ENCODE results near the gene MRPS10.
A peak's percentile ranks its signal among the peaks of the same experiment; 100 is the strongest.
"Not testable (repeated sequence)": the region's sequence is repeated elsewhere in the genome, so short reads cannot be mapped to it uniquely, and the experiment has no call there.

MRPS10 gene

DNA sequence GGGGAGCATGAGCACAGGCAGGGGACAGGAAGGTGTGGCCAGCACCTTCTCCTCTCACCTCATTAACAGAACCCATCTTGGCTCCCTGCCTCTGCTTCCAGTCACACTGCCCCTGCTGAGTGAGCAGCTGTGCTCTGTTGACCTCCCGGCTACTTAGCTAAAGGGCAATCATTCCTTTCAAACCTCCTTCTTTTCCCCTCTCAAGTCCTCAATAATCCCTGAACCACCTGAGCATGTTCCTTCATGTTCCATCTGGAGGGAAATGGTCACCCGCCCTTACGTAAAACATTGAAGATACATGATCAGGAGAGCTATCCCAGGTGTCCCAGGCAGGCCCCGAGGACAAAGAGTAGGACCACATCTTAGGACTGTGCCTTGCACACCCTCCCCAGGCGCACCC is 21.7 kb upstream of the MRPS10 start:
- DNase-seq (ENCODE audit: low read depth in 1 of 2, low spot score in 1 of 2) = no peak

DNA sequence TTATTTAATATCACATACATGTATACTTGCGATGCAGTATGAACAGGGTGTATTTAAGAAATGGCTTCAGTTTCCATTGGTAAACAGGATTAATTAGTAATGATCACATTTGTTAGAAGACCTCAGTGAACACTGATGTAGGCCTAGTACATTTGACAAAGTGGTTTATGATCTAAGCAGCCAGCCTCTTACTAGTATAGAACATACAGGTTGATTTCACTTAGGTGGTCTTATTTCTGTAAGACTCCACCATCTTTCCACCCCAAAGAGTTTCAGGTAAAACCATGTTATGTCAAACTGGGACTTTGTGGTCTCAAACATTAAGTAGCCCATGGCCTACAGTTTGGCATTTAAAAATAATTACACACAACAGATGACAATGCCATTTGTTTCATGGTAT is 20.2 kb upstream of the MRPS10 start:
- no peak for DNase-seq (ENCODE audit: low read depth in 1 of 2, low spot score in 1 of 2)

DNA sequence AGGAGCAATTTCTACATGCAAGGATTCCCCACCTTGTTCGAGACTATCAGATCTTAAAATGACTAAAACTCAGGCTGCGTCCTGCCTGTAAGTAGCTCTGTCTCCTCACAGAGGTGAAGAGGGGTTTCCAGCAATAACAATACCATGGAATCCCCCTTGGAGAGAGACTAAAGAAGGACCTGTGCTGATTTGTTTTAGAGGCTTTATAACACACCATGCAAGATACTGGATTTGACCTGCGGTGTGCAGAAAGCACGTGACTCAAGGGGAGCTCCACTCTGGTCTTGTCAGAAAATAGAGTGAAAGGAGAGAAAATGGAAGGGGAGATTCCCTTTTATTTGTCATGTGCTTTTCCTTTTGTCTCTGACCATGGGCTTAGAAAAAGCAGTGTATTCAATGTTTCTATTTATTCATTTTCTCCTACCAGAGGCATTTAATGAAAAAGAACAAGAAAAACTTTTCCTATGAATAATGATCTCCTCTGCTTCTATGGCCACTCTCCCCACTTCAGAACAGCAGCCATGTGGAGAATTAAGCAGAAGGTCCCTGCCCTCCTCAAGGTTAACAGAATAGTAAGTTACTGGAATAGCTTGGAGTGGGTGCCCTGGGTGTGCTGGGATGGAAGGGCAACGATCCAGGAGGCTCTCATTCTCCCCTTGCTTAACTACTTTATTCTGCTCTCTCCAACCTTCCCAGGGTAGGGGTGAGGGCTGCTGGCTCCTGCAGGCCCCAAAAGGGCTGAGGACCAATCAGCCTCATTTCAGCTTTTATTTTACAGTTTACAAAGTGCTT is 19.2 kb upstream of the MRPS10 start:
- no peak for DNase-seq (ENCODE audit: low read depth in 1 of 2, low spot score in 1 of 2)

DNA sequence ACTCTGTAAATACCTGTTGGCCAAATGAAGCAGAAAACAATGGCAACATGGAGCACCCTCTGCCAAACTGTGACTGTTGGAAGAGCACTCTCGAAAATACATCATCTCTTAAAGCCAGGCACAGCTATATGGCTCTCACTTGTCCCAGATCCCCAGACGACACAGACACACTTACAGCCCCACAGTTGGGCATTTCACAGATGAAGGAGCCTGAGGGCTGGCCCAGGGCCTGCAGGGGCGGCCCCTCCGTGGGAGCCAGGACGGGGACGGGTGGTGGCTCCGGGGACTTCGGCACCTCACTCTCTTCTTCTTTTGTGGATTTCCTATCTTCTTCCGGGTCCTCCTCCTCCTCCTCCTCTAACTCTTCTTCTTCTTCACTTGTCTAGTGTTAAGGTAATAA is 18.4 kb upstream of the MRPS10 start:
- no peak for DNase-seq (ENCODE audit: low read depth in 1 of 2, low spot score in 1 of 2)

DNA sequence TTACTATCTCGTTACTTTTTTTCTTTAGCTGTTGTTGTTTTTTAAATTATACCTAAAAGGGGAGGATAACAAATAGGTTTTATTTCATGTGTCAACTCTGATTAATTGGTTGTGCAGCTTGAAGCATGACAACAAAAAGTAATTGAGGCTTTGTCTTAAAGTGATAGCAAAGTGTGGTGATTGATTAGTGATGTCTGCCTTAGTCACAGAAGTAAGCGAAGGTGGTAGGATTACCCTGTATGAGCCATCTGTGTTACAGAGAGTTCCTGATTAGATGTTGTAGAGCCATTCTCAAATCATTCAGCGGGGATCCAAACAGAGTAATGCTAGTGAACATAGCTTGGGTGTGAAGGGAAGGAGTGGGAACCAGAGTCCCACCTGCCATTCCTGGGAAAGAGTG is 14.4 kb upstream of the MRPS10 start:
- no peak for DNase-seq (ENCODE audit: low read depth in 1 of 2, low spot score in 1 of 2)

DNA sequence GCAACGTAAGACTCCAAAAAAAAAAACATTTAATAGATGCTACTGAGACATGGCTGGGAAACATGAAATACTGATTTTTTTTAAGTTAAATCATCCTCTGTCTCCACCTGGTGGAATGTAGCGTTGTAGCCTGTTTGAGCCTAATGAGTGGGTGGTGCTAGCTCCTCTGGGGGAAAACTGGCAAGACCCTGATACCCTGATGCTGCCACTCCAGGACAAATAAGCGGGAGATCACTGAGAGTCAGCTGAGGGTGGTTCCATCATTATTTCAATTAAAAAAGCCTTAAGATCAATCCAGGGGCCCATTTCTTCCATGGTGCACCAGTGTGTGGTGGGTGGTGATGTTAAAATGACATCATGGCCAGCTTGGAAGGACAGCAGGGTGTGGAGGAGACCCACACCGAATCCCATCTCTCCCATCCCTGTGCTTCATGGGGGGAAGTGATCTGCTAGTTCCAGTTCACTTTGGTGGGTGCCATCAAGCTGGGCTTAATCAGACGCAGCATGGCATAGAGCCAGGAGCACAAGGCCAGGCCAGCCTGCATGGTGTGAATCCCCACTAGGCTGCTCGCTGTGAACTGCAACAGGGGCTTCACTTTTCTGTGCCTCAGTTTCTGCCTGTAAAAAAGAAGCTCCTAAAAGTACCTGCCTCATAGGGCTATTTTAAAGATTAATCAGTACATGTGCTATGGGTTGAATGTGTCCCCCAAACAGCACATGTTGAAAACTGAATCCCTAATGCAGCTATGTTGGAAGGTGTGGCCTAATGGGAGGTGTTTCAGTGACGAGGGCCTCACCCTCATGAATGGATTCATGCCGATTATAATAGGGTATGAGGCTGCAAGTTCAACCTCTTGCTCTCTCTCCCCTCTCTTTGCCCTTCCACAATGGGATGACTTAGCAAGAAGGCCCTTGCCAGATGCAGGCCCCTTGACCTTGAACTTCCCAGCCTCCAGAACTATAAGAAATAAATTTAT is 13.0 kb upstream of the MRPS10 start:
- DNase-seq (ENCODE audit: low read depth in 1 of 2, low spot score in 1 of 2) = no peak

DNA sequence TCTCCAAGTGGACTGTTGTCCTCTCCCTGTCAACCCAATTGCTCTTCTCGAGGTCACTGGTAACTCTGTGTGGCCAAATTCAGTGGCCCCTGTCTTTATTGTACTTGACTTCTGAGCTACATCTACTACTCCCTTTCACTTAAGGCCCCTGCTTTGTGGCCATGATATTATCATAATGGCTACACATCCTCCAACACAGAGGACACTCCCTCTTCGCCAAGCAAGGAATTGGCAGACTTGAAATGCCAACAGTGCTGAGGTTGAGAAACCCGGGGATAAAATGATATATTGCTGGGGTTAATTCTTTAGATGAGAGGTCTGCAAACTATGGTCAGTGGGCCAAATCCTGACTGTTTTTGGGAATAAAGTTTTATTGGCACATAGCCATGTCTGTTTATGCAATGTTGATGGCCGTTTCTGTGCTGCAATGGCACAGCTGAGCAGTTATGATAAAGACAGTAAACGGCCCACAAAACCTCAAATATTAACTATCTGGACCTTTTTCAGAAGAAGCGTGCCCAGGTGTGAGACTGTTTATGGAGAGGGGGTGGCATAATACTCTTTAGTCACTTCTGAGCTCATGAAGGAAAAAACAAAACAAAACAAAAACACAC is 12.0 kb upstream of the MRPS10 start:
- no peak for DNase-seq (ENCODE audit: low read depth in 1 of 2, low spot score in 1 of 2)

DNA sequence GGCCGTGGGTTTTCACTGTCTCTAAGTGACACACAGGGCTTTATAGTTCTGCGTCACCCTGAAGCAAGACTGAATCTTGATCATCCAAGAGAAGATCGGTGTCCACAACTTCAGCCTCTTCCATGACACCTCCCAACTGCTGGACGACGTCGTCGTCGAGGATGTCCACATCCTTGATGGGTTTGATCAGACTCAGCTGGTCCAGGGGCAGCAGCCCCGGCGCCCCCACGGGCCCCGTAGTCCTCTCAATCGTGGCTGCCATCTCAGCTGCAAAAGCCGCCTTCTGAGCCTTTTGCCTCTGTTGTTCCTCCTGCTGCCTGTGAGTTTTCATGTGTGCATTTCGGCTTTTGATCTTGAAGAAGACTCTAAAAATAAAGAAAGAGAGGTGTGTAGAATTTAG is 10.6 kb upstream of the MRPS10 start:
- DNase-seq (ENCODE audit: low read depth in 1 of 2, low spot score in 1 of 2) = no peak

DNA sequence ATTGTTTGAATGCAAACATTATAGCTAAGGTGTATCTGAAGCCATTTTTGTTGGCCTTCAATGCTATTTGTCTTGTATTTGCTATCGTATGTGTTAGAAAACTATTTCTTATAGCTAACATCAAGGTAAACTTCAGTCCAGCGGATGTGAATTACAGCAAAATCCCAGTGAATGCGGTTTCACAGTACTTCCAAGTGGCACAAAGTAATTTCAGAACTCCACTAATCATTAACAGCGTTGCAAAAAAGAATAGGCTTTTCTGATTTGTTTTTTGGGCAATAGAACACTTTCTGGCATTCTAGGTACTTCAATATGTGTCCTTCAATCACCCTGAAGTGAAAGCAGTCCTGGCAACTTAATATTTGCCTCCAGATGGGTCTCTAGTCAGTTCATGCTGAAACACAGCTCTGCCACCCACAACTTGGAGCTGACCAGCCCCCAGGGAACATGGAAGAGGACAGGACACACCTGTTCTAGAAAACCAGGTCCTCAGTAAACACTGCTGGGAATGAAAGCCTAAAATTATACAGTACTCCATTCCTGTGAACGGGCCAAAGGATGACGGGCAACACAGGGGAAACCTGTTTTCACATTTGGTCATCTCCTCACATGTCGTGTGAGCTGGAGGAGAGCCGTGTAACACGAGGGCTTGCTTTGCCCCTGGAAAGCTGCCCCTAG is 9.7 kb upstream of the MRPS10 start:
- DNase-seq (ENCODE audit: low read depth in 1 of 2, low spot score in 1 of 2) = no peak

DNA sequence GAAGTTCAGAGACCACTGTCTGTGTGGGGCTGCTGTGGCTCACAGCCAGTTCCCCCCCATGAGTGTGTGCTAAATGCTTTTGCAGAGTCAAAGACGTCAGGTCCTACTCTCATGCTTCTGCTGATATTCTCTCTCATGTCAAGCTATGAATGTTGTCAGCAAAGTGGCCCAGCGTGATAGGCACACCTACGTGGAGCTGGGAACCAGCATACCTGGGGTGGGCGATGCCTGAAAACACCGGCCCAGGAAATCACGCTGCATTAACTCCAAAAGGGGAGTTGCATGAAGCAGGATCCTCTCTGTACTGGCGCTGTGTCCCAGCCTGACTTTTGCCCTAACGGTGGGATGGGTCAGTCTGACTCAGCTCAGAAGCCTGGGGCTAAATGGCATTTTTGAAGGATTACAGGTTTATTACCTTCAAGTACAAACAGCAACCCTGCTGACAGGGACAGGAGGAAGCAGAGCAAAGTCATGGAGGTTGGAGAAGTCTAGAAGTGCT is 9.0 kb upstream of the MRPS10 start:
- no peak for DNase-seq (ENCODE audit: low read depth in 1 of 2, low spot score in 1 of 2)

DNA sequence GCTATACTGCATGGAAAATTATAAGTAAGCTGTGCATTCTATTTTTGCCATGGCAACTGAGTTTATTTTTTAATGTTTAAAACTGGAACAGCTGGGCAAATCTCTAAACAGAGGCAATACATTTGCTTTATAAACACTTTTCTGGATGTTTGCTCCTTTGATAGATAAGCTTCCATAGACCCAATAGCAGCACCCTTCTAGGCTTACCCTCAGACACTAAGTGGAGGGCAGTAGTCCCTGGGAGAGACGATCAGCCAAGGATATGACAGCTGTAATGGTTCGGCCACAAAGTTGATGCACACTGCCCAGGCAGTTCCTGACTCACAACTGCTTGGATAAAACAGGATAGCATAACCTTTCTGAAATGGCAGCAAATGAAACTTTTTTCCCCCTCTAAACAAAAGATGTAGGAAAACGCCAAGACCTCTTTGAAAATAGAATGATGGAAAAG is 8.5 kb upstream of the MRPS10 start:
- no peak for DNase-seq (ENCODE audit: low read depth in 1 of 2, low spot score in 1 of 2)

DNA sequence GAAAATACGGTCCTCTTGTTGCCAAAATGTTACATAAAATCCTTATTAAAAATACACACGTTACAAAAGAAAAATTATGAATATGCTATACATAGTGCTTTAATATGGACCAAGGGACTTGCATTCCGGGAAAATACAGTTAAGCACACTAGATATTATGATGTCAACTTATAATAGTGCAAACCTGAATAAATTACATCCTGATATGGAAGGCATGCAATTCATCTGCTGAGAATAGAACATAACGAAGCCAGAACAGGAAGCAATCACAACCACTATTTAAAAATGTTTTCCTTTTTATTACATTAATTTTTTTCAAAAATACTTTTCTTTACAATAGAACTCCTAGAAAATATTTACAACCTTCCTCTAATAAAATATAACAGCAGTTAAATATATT is 7.8 kb upstream of the MRPS10 start:
- no peak for DNase-seq (ENCODE audit: low read depth in 1 of 2, low spot score in 1 of 2)

DNA sequence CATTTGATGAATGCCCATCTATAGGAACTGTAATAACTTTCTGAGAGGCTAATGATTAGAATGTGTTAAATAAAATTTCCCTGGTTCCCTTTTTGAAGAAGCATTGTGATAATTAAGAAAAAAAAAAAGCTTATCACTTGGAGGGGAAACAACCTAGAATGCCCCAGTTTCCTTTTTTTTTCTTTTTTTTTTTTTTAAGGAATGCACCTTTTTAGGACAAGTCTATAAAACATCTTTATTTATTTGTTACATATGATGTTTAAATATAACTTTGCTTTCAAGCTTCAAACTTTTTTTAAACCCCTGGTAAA is 7.3 kb upstream of the MRPS10 start:
- no peak for DNase-seq (ENCODE audit: low read depth in 1 of 2, low spot score in 1 of 2)

DNA sequence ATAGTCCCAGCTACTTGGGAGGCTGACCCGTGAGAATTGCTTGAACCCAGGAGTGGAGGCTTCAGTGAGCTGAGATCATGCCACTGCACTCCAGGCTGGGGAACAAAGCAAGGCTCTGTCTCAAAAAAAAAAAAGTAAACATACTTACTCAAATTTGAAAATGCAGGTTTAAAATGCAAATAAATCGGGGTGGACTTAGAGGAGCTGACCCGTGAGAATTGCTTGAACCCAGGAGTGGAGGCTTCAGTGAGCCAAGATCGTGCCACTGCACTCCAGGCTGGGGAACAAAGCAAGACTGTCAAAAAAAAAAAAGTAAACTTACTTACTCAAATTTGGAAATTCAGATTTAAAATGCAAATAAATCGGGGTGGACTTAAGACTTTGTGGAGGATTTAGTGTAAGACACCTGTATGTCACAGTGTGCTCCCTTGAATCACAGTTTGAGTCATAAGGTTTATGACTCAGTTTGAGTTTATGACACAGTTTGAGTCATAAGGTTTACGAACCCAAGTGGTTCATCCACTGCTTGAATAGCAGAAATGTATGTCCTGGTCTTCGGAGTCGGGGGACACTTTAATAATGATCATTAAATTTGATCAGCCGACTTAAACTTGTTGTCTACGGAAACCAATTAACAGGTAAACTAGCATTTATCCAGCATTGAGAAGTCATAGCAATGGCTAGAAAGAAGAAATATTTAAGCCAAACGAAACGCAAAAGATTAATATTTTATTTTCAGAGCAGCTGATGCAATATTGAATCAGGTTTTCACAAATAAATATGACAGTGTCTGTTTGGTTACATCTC is 6.8 kb upstream of the MRPS10 start:
- DNase-seq (ENCODE audit: low read depth in 1 of 2, low spot score in 1 of 2) = peak in 1 of 2 donors; percentile 35

DNA sequence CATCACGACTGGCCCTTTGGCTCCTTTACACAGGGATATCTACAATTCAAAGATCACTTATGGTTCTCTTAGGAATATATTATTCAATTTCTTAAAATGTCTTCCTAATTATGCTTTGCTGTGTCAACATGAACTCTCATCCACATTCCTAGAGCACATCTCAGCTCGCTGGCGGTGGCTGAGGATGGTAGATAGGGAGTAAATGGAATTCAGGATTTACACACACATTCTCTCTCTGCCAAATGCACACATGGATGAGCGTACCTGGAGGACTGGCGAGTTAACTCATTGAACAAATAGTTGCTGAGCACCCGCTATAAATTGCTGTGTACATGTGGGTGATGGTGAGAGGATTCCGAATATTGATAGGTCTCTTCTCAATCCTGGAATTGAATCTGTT is 4.8 kb upstream of the MRPS10 start:
- DNase-seq (ENCODE audit: low read depth in 1 of 2, low spot score in 1 of 2) = no peak

DNA sequence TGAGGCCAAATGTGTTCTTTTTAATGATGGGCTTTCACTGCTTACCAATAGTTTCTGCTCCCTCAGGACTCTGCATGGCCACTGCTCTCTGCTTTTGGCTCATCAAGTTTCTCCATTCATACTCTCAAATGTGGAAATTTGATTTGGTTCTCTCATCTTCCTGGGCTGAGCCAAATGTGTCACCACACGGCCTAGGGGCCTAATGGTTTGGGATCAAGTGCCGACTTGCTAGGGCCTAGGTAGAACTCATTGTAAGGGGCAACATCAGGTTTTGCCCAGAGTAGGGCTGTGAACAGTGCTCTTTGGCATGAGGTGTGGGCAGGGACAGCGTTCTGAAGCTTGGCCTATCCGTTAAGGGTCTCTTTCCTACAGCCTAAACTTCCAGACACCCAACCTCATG is 3.9 kb upstream of the MRPS10 start:
- no peak for DNase-seq (ENCODE audit: low read depth in 1 of 2, low spot score in 1 of 2)

DNA sequence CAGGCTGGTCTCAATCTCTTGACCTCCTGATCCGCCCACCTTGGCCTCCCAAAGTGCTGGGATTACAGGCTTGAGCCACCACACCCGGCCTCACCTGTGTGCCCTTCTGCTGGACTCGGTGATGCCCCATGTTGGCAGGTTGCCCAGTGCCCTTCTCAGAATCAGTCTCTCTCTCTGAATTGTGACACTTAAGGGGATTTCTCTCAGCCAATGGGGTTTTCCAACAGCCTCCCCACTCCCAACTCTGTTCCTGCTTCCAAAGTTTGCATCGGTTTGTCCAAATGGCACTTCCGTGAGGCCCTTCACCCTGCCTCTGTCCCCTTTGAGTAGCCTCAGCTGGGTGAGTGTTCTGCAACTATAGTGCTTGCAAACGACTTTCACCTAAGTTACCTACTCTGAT is 3.1 kb upstream of the MRPS10 start:
- DNase-seq (ENCODE audit: low read depth in 1 of 2, low spot score in 1 of 2) = no peak

DNA sequence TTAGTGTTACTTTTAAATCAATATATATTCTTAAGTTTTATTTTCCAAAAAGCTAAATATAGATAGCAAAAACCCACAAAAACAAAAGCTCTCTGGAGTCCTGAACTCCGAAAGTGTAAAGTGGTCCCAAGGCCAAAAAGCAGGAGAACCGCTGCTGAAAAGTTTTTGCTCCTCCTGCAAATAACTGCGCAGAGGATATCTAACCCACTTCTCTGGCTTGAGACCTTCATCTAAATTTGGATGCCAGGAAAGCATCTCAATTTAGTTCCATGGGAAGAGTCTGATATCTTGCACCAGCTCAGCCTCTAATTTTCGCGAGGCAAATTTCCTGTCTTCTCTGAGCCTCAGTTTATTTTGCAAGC is 523 bp downstream of the MRPS10 start:
- no peak for DNase-seq (ENCODE audit: low read depth in 1 of 2, low spot score in 1 of 2)

DNA sequence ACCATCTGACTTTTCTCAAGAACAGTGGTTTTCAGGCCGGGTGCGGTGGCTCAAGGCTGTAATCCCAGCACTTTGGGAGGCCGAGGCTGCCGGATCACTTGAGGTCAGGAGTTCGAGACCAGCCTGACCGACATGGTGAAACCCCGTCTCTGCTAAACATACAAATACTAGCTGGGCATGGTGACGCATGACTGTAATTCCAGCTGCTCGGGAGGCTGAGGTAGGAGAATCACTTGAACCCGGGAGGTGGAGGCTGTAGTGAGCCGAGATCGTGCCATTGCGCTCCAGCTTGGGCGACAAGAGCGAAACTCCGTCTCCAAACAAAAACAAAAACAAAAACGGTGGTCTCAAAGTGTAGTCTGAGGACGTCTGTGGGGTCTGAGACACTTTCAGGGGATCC is 1.2 kb downstream of the MRPS10 start:
- not testable (repeated sequence) for DNase-seq (ENCODE audit: low read depth in 1 of 2, low spot score in 1 of 2)

DNA sequence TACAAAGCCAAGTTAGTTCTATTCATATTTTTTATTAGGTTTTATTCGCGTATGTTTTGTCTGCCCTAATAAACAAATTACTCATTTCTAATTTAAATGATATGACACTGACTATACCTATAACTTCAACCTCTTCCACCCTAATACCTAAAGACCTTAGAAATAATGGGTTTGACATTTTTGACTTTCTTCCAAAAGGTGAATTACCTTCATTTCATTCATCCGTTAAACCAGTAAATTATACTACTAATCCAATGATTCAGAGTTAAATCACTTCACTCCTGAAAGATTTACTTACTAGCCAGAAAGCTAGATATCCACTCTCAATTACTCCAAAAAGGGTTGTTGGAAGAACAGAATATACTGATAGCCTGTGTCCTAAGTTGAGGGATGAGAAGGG is 5.2 kb downstream of the MRPS10 start:
- no peak for DNase-seq (ENCODE audit: low read depth in 1 of 2, low spot score in 1 of 2)

DNA sequence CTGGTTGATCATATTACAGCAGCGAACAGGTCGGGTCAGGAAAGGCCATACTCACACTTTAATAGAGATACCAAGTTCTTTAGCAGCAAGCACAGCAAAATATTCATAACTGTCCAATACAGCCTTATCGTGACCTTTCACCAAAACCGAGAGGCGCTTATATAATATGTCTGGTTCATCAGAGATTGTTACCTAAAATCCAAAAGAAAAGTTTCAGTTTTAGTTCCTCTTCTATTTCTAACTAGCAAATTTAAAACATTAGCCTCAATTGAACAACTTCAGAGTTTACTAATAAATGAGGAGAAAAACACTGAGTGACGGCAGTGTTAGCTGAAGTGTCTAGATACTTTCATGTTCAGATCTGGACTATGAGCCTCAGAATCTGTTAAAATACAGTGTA is 5.9 kb downstream of the MRPS10 start:
- DNase-seq (ENCODE audit: low read depth in 1 of 2, low spot score in 1 of 2) = no peak

Data from activated CD4-positive, alpha-beta T cell treated with anti-CD3 and anti-CD28 coated beads, Interleukin-2, amount 50 U/mL, for 24 hours (primary cell).